ENCODE results near the gene SLC22A31.
"Not testable (repeated sequence)": the region's sequence is repeated elsewhere in the genome, so short reads cannot be mapped to it uniquely, and the experiment has no call there.

The SLC22A31 gene

GRCh38 chr16:89200124-89200849 lies at the start of gene SLC22A31:
Gene SLC22A31, minus strand, starts transcription at chr16:89200537. Its CDS starts 36 bp downstream, at chr16:89200501.
- DNase-seq: no peak

GRCh38 chr16:89248196-89248982 lies 48.1 kb upstream of the SLC22A31 start:
- DNase-seq: no peak

GRCh38 chr16:89247734-89248075 lies 47.4 kb upstream of the SLC22A31 start:
- DNase-seq: not testable (repeated sequence)

DNA sequence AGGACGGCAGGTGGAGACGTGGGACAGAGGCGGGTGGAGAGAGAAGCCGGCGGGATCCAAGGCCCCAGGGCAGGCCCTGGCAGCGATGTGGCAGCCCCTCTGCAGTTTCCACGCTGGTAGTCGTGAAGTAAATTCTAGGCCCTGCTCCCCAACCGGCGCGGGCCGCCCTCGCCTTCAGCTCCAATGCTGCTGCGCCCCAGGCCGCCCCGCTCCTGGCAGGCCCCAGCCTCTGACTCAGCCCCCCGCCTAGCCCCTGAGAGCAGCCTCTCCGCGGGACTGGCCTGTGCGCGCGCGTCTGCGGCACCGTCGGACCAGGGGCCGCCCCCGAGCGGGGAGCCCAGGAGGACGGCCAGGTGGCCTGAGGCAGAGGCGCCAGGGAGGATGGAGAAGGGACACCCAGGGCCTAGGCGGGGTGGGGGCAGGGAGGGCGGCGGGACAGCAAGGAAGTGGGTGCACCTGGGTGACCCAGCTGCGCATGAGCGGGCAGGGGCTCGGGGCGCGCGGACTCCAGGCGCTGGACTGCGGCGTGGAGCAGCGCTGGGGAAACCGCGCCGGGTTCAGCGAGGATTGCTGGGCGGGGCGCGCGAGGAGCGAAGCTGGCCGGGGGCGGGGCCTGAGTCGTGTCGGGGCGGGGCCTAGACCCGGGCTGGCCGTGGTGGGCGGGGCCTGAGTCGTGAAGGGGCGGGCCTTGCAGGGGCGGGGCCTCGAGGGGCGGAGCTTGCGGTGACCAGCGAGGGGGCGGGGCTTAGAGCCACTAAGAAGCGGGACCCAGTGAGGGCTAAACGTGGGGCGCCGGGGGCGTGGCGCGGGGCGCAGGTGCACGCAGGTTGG lies 46.8 kb upstream of the SLC22A31 start:
- DNase-seq: peak; percentile 91

DNA sequence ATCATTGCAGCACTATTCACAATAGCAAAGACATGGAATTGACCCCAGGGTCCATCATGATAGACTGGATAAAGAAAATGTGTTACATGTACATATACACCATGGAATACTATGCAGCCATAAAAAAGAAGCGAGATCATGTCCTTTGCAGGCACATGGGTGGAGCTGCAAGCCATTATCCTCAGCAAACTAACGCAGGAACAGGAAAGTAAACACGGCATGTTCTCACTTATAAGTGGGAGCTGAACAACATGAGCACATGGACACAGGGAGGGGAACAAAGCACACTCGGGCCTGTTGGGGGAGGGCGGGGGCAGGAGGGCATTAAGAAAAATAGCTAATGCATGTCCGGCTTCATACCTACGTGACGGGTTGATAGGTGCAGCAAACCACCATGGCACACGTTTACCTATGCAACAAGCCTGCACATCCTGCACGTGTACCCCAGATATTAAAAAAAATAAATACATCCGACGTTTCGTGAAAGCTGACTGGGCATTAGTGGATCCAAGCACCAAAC lies 46.1 kb upstream of the SLC22A31 start:
- DNase-seq: peak; percentile 46

GRCh38 chr16:89244754-89245153 lies 44.4 kb upstream of the SLC22A31 start:
- DNase-seq: peak; percentile 46

- DNase-seq: not testable (repeated sequence)
Measured at GRCh38 chr16:89244264-89244663, 43.9 kb upstream of the SLC22A31 start.

GRCh38 chr16:89243664-89244063 lies 43.3 kb upstream of the SLC22A31 start:
- DNase-seq: no peak

DNA sequence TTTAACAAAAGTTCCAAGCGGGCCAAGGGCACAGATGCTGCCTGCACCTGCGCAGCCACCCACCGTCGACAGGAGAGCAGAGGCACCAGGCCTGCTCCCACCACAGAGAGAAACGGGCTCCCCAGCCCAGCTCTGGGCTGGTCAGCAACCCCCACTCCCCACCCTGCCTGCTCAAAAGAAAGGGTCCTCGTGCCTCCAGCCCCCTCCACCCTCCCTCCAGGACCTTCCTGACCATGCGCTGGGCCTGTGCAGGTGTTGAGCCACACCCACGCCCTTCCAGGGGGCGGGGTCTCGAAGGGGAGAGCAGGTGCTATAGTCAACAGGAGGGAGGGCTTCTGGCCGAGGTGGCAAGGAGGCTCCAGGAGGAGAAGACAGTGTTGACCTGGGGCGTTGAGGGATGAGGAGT lies 42.5 kb upstream of the SLC22A31 start:
- DNase-seq: no peak

DNA sequence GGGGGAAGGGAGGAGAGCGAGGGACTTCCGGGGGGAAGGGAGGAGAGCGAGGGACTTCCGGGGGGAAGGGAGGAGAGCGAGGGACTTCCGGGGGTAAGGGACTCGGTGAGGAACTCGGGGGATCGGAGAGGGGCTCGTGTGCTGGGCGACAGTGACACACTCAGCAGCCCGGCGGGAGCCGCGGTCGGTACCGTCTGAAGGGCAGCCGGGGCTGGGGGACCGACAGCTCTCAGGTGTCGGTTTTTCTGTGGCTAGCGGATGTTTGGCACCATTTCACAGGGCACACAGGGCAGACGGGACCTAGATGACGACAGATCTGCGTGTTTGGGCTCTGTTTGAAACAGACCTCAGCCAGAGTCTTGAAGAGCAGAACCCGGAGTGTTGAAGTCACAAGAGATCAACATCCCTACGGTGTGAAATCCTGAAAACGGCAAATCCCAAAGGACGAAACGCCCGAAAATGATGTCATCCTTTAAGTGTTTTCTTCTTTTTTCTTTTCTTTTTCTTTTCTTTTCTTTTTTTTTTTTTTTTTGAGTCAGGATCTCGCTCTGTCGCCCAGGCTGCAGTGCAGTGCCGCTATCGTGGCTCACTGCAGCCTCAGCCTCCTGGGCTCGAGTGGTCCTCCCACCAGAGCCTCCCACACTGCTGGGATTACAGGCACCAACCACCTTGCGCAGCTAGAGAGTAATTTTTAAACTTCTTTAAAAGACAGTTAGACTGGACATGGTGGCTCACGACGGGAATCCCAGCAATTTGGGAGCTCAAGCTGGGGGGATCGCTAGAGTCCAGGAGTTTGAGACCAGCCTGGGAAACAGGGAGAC lies 41.1 kb upstream of the SLC22A31 start:
- DNase-seq: peak; percentile 86

GRCh38 chr16:89237733-89238132 lies 37.4 kb upstream of the SLC22A31 start:
- no peak for DNase-seq

DNA sequence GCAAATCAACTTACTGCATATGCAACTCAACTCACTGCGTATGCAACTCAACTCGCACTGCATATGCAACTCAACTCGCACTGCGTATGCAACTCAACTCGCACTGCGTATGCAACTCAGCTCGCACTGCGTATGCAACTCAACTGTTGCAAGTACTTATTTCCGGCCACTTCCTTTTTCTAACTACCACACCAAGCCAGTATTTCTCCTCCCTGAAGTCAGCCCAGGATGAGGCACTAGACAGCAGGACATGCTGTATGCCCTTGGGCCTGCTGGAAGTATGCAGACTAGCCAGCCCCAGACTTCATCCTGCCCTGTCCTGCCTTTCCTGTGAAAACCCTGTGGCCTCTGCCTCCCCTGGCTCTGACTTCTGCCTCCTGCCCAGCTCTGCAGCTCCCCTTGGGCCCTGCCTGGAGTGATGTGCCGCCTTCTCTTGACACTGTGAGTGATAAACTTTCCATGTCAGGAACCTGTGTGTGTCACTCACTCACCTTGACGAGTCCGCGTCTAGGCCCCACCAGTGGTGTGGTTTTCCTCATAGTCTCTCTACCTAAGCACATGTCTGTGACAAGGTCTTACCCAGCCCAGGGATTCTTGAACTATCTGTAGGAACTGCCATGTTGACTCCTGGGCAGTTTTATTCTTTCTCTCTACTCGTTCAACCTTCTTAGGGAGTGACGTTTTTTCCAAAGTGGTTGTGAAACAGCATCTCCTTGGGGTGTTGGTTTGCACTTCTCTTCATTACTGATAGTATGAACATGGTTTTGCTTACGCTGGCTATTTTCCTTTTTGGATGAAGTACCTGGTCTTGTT lies 33.5 kb upstream of the SLC22A31 start:
- no peak for DNase-seq

DNA sequence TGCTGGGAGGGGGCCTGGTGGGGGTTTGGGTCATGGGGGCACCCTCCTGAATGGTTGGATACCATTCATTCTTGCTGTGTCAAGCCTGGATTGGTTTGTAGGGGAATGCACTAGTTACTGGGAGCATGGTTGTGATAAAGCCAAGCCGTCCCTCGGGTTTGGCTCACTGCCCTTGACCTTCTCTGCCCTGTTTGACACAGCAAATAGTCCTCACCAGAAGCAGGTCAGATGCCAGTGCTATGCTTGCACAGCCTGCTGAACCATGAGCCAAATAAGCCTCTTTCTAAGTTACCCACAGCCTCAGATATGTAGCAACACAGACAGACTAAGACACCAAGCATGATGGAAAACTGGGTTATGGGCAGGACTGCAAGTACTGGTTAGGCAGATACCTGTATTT lies 31.8 kb upstream of the SLC22A31 start:
- DNase-seq: no peak

DNA sequence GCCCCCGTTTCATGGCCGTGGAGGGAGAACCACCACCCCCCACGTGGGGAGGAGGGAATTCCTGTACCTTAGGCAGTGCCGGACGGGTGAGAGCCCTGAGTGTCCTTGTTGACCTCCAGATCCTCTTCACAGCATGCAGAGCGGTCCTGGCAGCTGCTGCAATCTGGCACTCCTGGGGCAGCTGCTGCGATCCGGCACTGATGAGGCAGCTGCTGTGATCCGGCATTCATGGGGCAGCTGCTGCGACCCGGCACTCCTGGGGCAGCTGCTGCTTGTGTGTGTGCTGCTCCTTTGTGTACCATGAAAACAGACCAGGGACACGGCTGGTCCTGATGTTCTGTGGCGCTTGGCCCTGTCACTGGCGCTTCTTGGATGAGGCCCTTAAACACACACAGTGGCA lies 29.9 kb upstream of the SLC22A31 start:
- no peak for DNase-seq

- no peak for DNase-seq
Measured at GRCh38 chr16:89224665-89225064, 24.3 kb upstream of the SLC22A31 start.

GRCh38 chr16:89222931-89223330 lies 22.6 kb upstream of the SLC22A31 start:
- DNase-seq: no peak

DNA sequence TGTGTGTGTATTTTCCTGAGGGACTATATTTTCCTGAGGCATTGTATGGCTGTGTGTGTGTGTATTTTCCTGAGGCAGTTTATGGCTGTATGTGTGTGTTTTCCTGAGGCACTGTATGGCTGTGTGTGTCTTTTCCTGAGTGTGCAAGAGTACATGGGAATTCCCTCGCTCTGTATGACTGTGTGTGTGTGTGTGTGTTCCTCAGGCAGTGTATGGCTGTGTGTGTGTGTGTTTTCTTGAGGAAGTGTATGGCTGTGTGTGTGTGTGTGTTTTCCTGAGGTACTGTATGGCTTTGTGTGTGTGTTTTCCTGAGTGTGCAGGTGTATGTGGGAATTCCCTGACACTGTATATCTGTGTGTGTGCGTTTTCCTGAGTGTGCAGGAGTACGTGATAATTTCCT lies 21.3 kb upstream of the SLC22A31 start:
- DNase-seq: no peak

DNA sequence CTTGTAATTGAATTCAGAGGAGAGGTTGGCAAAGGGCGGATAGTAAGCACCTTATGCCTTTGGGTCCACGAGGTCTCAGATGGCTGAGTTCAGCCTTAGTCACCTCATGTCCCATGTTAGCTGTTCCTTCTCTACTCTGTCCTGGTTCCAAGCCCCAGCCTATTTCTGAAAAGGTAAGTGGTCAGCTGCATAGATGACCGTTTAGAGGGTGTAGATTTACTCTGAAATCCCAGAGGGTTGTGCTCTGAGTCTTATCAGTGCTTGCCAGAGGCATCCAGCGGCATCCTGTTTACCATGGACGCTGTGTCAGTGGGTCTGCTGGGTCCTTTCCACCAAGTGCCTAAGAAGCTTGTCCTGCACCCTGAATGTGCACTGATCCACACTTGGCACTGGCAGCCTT lies 19.0 kb upstream of the SLC22A31 start:
- no peak for DNase-seq

DNA sequence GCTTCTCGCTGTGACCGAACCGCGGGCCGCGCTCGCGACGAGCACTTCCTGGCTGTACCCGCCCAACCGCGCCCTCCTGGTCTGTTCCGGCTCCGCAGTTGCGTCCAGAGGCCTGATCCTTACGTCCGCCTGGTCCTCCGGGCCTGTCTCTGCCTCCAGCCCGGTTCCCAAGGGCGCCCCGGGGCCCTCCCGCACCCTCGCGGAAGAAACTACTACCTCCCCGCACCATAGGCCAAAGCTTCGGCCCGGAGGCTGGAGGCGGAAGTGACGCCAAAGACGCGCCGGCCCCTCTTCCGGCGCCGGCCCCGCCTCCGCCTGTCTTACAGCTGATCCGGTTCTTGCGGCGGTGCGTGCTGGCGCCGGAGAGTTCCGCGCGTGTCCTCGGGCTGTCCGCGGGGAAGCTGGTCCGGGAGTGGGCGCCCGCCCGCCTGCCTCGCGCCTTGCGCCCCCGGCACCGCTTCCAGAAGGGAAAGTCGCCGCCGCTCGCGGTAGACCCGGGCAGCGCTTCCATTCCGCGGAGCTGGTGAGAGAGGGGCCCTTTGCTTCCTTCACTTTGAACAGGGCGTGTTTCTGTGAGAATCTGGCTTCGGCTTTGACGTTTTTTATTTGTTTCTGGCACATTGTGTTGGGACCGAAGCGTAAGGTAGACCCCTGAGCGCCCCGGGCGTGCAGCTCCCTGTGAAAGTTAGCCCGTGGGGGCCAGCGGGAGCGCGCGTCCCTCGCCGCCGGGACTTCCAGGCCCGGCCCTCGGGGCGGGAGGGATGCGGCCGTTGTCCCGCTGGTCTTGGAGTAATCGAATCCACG lies 17.3 kb upstream of the SLC22A31 start, which contains the start of gene ZNF778:
Gene ZNF778, plus strand, starts transcription at position 316 of the 804 bp plus-strand sequence. CDS start 3,425 bp downstream, outside the sequence.
- DNase-seq: peak; percentile 86

DNA sequence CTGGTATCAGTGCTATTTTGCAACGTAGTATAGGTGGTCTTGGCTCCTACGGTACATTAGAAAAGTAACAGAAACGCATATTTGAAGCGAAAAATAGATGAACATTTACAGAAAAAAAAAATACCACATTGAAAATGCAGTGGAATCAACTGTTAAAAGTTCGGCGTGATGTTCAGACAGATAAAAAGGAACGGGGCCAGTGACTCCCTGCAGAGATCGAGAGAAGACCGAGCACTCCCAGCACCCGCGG lies 16.7 kb upstream of the SLC22A31 start:
- DNase-seq: no peak
